Ovary (tissue), 3 donors: ENCODE data around the gene AP1S3.

Source experiments
- POLR2A ChIP-seq: fragments of 450-650 bp; IDR thresholded peaks from one replicate; pipeline ENCODE4 v1.6.1; 2017; ENCODE audit warnings: antibody characterized with exemption, mild to moderate bottlenecking, moderate library complexity
- TF ChIP-seq, protein P1 (sequence below), 3 donors: fragments of 450-650 bp in 2 of 3; fragments of 200-600 bp in 1 of 3; IDR thresholded peaks; one replicate each; pipeline versions ENCODE4 v1.5.1 to v1.8.0; 2016 to 2022; ENCODE audit warnings: antibody characterized with exemption in 3 of 3, mild to moderate bottlenecking in 1 of 3
- donor health status: DM: no; HTN: no; CAD: no.

DNA sequence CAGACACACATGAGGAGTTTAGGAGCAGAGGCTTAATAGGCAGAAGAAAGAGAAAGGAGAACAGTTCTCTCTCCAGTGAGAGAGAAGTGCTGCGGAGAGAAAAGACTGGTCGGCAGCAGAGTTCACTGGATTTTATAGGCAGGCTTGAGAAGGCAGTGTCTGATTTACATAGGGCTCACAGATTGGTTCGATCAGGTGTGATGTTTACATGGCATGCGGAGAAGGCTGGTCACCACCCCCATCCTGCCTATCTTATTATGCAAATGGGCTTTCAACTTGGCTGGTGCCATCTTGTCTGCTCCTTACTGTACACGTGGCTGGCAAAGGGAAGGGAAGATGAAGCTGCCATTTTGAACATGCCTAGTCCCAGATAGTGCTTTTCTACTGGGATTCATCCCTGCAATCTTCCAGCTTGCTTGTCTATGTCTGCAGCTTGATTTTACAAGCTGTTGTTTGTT lies 113.4 kb downstream of the AP1S3 start:
- TF ChIP-seq, protein P1, sequence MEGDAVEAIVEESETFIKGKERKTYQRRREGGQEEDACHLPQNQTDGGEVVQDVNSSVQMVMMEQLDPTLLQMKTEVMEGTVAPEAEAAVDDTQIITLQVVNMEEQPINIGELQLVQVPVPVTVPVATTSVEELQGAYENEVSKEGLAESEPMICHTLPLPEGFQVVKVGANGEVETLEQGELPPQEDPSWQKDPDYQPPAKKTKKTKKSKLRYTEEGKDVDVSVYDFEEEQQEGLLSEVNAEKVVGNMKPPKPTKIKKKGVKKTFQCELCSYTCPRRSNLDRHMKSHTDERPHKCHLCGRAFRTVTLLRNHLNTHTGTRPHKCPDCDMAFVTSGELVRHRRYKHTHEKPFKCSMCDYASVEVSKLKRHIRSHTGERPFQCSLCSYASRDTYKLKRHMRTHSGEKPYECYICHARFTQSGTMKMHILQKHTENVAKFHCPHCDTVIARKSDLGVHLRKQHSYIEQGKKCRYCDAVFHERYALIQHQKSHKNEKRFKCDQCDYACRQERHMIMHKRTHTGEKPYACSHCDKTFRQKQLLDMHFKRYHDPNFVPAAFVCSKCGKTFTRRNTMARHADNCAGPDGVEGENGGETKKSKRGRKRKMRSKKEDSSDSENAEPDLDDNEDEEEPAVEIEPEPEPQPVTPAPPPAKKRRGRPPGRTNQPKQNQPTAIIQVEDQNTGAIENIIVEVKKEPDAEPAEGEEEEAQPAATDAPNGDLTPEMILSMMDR (IDR thresholded peaks at IDR 0.05) = no peak
- no peak for TF ChIP-seq POLR2A
